K562 (cell line): ENCODE measurements around the gene DOCK1. TPM values are rescaled to one million over a fixed set of nuclear protein-coding genes. Genes with fewer than 3 reads are reported as not detected.

Source experiments
- ADNP ChIP-seq: fragments of 200-800 bp; sonication (Bioruptor generic); IDR thresholded peaks from 2 replicates; pipeline ENCODE4 v1.6.1; 2016; ENCODE audit warnings: missing genetic modification characterization, missing compliant biosample characterization
- HDAC6 ChIP-seq: IDR thresholded peaks from 2 replicates; pipeline ENCODE4 v1.6.1; 2012; ENCODE audit warnings: low read depth, mild to moderate bottlenecking, control low read depth, inconsistent platforms, low read length, moderate library complexity
- MGA ChIP-seq: fragments of 450-650 bp; IDR thresholded peaks from 2 replicates; pipeline ENCODE4 v1.6.1; 2016; ENCODE audit warnings: mild to moderate bottlenecking, moderate library complexity
- SMARCA4 ChIP-seq: fragments of 450-650 bp; IDR thresholded peaks from 2 replicates; pipeline ENCODE4 v1.6.1; 2016
- TFAP4 ChIP-seq: sonication (generic); formaldehyde crosslinking; IDR thresholded peaks from 2 replicates; pipeline ENCODE4 v1.8.0; 2022; ENCODE audit warnings: missing genetic modification reagents, mild to moderate bottlenecking, moderate library complexity, borderline replicate concordance
- polyA plus RNA-seq, 8 experiments: library from polyadenylated mRNA; depleted of rRNA in 4 of 8; stranded (reverse) in 5 of 8; unstranded in 3 of 8; fragments of >200 nt; fragmentation: Nextera tagmentation in 2 of 8; fragmentation: Illumina TruSeq in 1 of 8; extraction: Ambion mirVana in 2 of 8; extraction: Trizol in 1 of 8; gene quantifications; 2 replicates each; pipeline versions ENCODE4 v1.2.1 to v1.2.3, GENCODE V29; 2011 to 2014; ENCODE audit warnings: inconsistent platforms in 1 of 8, missing spikeins in 1 of 8
- total RNA-seq, 7 experiments: library from RNA; depleted of rRNA in 6 of 7; stranded (reverse); fragments of >200 nt in 6 of 7; fragmentation: Illumina TruSeq in 2 of 7; extraction: Trizol in 2 of 7; gene quantifications; 2 replicates each; pipeline versions ENCODE4 v1.2.1 to v1.2.3, GENCODE V29; 2011 to 2021; ENCODE audit warnings: low replicate concordance in 1 of 7

DOCK1 gene
- total and polyA plus RNA-seq, 9 of the 15 experiments (the other 6 are each of a cell fraction or from before 2014, with no cell fraction given), result 0.31 TPM; not detected in 8

GRCh38 chr10:127418536-127419168, 513.4 kb downstream of the DOCK1 start (continued):
- TF ChIP-seq MGA (no peak), TFAP4 (CRISPR knock-in tag) (no peak), ADNP (tag) (no peak), SMARCA4 (no peak), HDAC6 (no peak)
